GM21737 (cell line): ENCODE measurements around the gene GALNT18.

Experiments
- ATAC-seq: cut with Tn5 transposase; IDR thresholded peaks from one replicate; pipeline ENCODE4 v1.9.1; 2021; ENCODE audit warnings: mild to moderate bottlenecking, moderate library complexity; ENCODE audit not compliant: unreplicated experiment

Gene GALNT18

GRCh38 chr11:11621573-11622339, at the start of gene GALNT18:
TSS of gene GALNT18 (minus strand) at chr11:11622005.
- ATAC-seq = peak; percentile 95

DNA sequence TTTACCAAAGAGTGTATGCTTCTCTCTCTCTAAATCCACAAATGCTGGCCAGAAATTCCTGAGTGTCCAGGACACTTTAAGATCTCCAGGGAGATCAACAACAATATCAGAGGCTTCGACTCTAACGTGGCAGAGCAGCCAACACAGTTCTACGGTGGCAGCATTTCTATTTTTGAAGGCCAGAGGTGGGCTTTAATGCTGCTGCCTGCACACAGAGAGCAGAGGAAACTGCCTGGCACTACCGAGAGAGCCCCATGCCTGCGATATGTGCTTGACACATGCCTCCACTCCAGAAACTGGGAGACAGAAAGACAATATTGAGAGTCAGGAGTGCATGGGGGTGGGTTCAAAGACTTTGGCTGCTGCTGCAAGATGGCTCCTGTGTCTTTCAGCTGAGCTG, 48.8 kb upstream of the GALNT18 start:
- ATAC-seq = no peak

- no peak for ATAC-seq
Observed at GRCh38 chr11:11669233-11669846, 47.5 kb upstream of the GALNT18 start.

- ATAC-seq = no peak
Observed at GRCh38 chr11:11668781-11669180, 47.0 kb upstream of the GALNT18 start.

DNA sequence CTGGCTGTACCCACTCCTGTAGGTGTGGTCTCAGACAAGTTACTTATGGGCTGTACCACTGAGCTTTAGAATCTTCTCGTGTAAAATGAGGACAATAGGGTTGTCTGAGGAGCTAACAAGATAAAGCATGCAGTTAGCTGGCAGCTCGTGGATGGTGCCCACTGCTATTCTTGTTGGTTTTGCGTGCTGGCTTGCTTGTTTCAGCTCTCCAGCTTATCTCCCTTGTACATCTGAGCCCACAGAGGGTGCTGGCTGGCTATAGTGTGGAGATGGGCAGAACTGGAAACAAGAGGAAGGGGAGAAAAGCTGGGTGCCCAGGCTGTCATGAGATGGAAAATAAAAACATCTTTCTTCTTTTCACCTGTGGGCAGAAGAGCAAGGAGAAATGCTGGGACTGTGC, 46.5 kb upstream of the GALNT18 start:
- ATAC-seq = no peak

- ATAC-seq = no peak
Observed at GRCh38 chr11:11667056-11667455, 45.3 kb upstream of the GALNT18 start.

DNA sequence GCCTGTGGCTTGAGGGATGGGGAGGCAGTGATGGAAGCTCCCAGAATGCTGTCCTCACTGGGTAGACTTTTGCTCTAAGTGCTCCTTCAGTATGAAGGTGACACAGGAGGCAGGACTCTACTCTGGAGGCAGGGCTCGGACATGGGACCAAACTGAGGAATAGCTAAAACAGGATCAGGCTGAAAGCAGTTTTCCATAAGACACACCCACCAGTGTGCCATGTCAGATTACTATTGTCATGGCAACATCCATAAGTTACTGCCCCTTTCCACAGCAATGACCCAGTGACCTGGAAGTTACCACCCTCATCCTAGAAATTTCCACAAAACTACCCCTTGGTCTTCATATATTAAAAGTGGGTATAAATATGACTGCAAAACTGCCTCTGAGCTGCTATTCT, 43.6 kb upstream of the GALNT18 start:
- ATAC-seq = no peak

GRCh38 chr11:11663907-11664306, 42.1 kb upstream of the GALNT18 start:
- no peak for ATAC-seq

GRCh38 chr11:11662578-11662977, 40.8 kb upstream of the GALNT18 start:
- ATAC-seq = no peak

DNA sequence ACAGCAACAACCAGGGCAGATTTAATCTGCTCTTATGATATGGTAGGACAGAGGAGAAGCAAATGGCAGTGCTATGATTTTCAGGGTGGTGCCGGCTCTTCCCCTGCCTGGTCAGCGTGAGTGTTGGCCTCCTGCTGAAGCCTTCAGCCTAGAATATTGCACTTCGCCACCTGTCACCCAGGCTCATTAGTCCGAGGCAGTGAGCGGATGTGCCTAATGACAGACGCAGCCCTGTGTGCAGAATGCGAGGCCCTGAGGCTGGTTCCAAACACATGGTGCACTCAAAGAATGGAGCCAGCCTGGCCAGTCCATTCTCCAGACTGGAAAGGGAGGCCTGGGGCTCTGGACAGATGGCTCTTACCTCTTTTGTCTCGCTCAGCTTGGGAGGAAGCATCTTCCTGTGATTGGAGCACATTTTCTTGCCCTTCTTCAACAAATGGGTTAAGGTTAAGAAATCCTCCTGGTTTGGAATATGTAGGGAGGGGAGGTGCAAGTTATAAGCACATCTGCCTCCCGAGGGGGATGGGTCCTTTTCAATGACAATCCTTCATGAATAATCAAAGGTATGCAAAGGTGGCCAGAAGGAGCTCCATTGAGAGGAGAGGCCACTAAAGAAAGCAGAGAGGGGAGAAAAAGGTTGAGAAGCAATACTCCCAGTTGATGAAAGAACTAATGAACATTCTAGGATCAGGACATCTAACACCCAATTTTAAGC, 39.7 kb upstream of the GALNT18 start:
- ATAC-seq = no peak

DNA sequence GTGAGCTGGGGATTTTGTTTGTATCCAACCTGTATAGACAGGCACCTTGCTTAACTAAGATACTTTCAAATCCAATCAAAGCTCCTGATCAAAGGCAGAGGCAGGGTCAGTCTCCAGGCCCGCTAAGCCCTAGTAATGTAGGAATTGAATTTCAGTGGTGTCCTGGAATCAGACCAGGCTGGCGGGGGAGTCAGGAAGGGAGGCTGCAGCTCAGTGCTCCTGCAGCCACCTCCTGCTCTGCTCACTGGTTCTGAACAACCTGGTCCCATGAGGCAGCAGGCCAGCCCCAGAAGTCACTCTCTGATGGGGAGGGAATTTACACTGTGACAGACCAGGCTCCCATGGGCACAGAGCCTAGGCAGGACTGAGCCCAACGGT, 38.5 kb upstream of the GALNT18 start:
- no peak for ATAC-seq

GRCh38 chr11:11659567-11660362, 38.0 kb upstream of the GALNT18 start:
- no peak for ATAC-seq

GRCh38 chr11:11657218-11657955, 35.6 kb upstream of the GALNT18 start:
- no peak for ATAC-seq

DNA sequence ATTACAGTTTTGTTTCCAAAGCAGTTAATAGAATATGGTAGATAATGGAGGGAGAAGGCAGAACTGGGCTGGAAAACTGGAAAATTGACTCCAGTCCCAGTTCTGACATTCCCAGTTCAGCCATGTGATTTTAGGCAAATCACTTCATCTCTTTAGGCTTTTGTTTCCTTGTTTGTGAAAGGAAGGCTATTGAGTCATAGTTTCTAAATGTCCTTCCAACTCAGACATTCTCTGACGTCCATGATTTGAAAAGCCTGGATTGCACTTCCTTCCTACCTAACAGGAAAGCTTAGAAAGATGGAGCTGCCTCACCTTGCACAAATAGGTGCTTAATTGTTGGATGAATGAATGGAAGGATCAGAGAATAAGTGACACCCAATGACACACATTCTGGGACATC, 19.8 kb upstream of the GALNT18 start:
- ATAC-seq = no peak

DNA sequence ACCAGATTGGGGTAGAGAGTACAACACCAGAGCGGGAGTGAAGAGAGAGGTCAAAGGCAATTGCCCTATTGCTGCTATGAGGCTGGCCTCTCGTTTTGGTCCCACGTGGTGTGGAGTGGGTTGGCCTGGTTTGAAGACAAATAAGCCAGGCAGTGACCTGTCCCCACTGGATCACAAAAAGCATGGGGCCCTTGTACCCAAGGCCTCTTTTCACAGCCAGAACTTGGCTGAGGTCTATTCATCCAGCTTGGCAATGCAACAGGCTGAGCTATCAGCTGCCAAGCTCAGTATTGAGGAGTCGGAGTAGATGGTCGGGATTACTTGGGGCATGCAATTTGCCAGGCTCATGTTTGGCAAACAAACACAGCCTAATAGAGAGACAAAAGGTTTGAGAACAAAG, 19.2 kb upstream of the GALNT18 start:
- ATAC-seq = no peak

DNA sequence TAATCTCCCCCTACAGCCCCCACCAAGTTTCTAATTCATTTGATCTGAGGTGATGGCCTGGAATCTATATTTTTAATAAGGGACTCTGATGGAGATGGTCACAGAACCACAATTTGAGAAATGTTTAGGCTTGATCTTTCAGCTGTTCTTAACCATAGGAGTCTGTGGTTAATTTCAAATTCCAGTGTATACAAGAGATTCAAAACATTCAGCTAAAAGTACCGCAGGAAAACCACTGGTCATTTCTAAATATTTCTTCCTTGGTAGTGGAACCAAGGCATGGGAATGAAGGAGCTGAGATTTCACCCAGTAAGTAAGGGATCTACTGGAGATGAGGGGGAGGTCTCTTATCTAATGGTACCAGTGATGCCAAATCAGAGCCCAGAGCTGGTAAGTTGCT, 18.3 kb upstream of the GALNT18 start:
- no peak for ATAC-seq

DNA sequence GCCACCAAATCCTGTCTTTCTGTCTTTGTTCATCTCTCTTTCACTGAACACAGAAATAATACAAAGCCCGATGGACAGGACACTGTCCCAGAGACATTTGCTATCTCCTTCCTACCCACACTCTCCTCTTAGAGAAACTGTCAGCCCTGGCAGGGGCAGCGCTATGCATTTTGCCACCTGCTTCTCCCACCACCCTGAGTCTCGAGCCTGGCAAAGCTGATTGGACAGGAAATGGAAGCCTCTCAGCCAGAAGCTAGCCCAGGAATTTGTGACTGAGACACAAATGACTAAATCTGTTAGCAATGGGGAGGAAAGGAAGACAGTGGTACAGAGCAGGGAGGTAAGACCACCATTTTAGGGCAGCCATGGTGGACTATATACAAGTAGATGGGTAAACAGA, 14.9 kb upstream of the GALNT18 start:
- no peak for ATAC-seq

DNA sequence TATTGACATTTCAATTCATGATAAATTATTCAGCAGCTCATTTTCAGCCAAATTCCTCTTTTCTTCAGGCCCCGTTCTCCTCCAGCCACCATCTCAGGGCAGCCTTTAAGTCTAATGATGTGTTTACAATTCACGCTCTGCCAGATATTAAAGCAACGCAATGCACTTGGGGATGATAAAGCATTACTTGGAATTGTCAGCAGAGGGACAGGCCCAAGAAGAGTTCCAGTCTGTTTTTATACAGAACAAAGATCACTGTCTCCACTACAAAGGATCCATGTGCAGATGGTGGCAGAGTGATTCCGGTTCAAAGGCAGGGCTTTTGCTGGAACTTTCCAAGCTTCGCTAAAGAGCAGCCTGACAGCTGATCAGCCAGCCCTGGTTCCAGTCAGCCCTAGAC, 13.6 kb upstream of the GALNT18 start:
- no peak for ATAC-seq

DNA sequence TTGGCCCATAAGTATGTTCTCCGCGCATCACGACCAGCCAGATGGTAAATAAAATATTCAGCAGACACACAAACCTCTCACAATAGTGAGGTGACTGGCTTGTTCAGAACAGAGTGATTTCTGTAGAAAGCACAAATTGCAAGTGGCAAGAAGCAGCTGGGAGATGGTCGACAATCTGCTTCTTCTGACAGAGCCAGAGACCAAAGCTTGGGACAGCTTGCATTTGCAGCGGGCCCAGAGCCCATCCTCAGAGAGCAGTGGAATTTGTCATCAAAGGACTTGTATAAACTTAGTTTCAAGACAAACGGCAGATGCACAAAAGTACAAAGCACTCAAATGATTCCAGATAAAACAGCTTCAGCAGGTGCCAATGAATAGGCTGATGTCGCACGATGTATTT, 7.6 kb upstream of the GALNT18 start:
- no peak for ATAC-seq

GRCh38 chr11:11628651-11629050, 6.8 kb upstream of the GALNT18 start:
- no peak for ATAC-seq

DNA sequence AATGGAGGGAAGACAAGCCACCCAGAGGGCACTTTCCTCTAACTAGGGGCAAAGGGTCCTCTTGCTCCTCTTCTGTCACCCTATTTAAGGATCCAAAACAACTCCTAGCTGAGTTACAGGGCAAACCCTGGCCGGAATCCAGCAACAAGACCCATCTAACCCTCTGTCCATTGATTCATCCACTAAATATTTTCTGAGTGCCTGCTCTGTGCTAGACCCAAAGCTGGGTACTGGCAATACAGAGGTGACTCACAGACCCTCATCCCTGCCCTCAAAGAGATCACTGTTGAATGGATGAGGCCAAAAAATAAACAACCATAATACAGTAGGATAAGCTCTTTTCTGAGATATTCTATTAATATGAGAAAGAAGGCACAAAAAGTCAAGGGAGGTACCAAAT, 4.3 kb upstream of the GALNT18 start:
- no peak for ATAC-seq
